ENCODE measurements around the gene TBK1.

- TF ChIP-seq FOXM1 (IDR thresholded peaks at IDR 0.05; ENCODE audit: low read depth, low read length) = no peak
- TF ChIP-seq ZZZ3 (IDR thresholded peaks at IDR 0.05; ENCODE audit: control insufficient read depth, insufficient read length, low read depth) = no peak
- TF ChIP-seq MAX (IDR thresholded peaks at IDR 0.05; ENCODE audit: low read depth, low read length) = no peak
- no peak for TF ChIP-seq GABPA (IDR thresholded peaks at IDR 0.05; ENCODE audit: low read depth)
- TF ChIP-seq FOS (IDR thresholded peaks at IDR 0.05; ENCODE audit: borderline replicate concordance, extremely low read depth, insufficient read length) = no peak
- TF ChIP-seq, protein P1, sequence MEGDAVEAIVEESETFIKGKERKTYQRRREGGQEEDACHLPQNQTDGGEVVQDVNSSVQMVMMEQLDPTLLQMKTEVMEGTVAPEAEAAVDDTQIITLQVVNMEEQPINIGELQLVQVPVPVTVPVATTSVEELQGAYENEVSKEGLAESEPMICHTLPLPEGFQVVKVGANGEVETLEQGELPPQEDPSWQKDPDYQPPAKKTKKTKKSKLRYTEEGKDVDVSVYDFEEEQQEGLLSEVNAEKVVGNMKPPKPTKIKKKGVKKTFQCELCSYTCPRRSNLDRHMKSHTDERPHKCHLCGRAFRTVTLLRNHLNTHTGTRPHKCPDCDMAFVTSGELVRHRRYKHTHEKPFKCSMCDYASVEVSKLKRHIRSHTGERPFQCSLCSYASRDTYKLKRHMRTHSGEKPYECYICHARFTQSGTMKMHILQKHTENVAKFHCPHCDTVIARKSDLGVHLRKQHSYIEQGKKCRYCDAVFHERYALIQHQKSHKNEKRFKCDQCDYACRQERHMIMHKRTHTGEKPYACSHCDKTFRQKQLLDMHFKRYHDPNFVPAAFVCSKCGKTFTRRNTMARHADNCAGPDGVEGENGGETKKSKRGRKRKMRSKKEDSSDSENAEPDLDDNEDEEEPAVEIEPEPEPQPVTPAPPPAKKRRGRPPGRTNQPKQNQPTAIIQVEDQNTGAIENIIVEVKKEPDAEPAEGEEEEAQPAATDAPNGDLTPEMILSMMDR (IDR thresholded peaks at IDR 0.05 in 2 of 3, conservative IDR thresholded peaks at IDR 0.05 in 1 of 3; ENCODE audit: control insufficient read depth in 2 of 3, extremely low read depth in 1 of 3, insufficient read depth in 1 of 3, low read depth in 3 of 3, low read length in 3 of 3) = no peak
- no peak for TF ChIP-seq MYC (IDR thresholded peaks at IDR 0.05; ENCODE audit: insufficient read depth, insufficient read length, insufficient replicate concordance, low read length, severe bottlenecking)
- TF ChIP-seq RCOR1 (conservative IDR thresholded peaks at IDR 0.05; ENCODE audit: low read depth, low read length) = no peak
- no peak for TF ChIP-seq ATF3 (IDR thresholded peaks at IDR 0.05; ENCODE audit: borderline replicate concordance, extremely low read depth, low read depth, low read length)
Observed at GRCh38 chr12:64459394-64459891, 7.5 kb downstream of the TBK1 start.

Measured in GM12878 (cell line).